WERI-Rb-1 (cell line): ENCODE data around the gene CACNA2D1.

Experiments
- DNase-seq: peaks from one replicate; pipeline ENCODE4 v3.0.0-alpha.2; 2020
- H3K27ac ChIP-seq: fragments of 250-450 bp; sonication (Bioruptor Pico); 2 replicates; pipeline ENCODE4 v1.5.1; 2020; ENCODE audit warnings: mild to moderate bottlenecking, moderate library complexity
- H3K27me3 ChIP-seq: fragments of 250-450 bp; sonication (Bioruptor Pico); 2 replicates; pipeline ENCODE4 v1.5.1; 2021; ENCODE audit warnings: mild to moderate bottlenecking, low read depth, moderate library complexity; ENCODE audit not compliant: insufficient read depth, severe bottlenecking
- H3K36me3 ChIP-seq: fragments of 250-450 bp; sonication (Bioruptor Pico); 2 replicates; pipeline ENCODE4 v1.5.1; 2020; ENCODE audit warnings: mild to moderate bottlenecking, moderate library complexity
- H3K4me3 ChIP-seq: 2 replicates; pipeline ENCODE4 v1.5.1; 2011; ENCODE audit warnings: low read depth, mild to moderate bottlenecking, control low read depth, low read length
- H3K9me3 ChIP-seq: fragments of 250-450 bp; sonication (Bioruptor Pico); 2 replicates; pipeline ENCODE4 v1.5.1; 2021; ENCODE audit warnings: mild to moderate bottlenecking, moderate library complexity; ENCODE audit not compliant: severe bottlenecking
- TF ChIP-seq, protein P1 (sequence below): IDR thresholded peaks from 2 replicates; pipeline ENCODE4 v1.5.1; 2011; ENCODE audit warnings: low read depth, mild to moderate bottlenecking, control low read depth, inconsistent platforms, low read length

Gene CACNA2D1

GRCh38 chr7:82348251-82348650 lies 95.3 kb downstream of the CACNA2D1 start:
- TF ChIP-seq, protein P1, sequence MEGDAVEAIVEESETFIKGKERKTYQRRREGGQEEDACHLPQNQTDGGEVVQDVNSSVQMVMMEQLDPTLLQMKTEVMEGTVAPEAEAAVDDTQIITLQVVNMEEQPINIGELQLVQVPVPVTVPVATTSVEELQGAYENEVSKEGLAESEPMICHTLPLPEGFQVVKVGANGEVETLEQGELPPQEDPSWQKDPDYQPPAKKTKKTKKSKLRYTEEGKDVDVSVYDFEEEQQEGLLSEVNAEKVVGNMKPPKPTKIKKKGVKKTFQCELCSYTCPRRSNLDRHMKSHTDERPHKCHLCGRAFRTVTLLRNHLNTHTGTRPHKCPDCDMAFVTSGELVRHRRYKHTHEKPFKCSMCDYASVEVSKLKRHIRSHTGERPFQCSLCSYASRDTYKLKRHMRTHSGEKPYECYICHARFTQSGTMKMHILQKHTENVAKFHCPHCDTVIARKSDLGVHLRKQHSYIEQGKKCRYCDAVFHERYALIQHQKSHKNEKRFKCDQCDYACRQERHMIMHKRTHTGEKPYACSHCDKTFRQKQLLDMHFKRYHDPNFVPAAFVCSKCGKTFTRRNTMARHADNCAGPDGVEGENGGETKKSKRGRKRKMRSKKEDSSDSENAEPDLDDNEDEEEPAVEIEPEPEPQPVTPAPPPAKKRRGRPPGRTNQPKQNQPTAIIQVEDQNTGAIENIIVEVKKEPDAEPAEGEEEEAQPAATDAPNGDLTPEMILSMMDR: no peak
- no peaks in the 10 kb centered on the region; the same call in 1 of the 2 replicates for H3K36me3 ChIP-seq
- no peaks in the 10 kb centered on the region for H3K27me3 ChIP-seq
- H3K27ac ChIP-seq: peak overlapping the region; percentile 83
- DNase-seq: peak; percentile 8
- H3K9me3 ChIP-seq: no peaks in the 10 kb centered on the region
- peak overlapping the region; percentile 31 for H3K4me3 ChIP-seq

GRCh38 chr7:82347808-82348207 lies 95.8 kb downstream of the CACNA2D1 start:
- DNase-seq: peak; percentile 9
- TF ChIP-seq, protein P1: no peak
- Histone ChIP-seq H3K4me3 (peak overlapping the region; percentile 31), H3K9me3 (no peaks in the 10 kb centered on the region), H3K27me3 (no peaks in the 10 kb centered on the region), H3K36me3 (no peaks in the 10 kb centered on the region; the same call in 1 of the 2 replicates), H3K27ac (peak overlapping the region; percentile 83)

DNA sequence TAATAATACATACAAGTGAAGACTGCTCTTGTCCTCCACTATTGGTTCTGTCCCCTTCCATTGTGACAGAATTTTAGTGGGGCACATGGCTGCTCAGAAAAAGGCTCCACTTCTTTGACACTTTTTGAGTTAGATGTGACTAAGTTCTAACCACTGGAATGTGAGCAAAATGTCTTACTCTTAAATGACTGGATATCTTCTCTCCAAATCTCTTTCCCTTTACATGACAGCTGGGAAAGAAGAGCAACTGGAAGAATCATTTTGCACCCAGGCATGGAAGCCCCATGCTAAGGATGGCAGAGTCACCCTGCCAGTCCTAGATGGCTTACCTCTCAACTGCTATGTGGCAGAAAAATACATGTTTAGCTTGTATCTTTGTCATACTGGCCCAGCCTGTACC lies 97.7 kb downstream of the CACNA2D1 start:
- Histone ChIP-seq H3K36me3 (no peaks in the 10 kb centered on the region; the same call in 1 of the 2 replicates), H3K27ac (0 out of 2 replicates have a peak overlapping the region, but pooled peaks have one; percentile 9), H3K4me3 (no peak overlapping the region), H3K9me3 (no peaks in the 10 kb centered on the region), H3K27me3 (no peaks in the 10 kb centered on the region)
- DNase-seq: no peak
- TF ChIP-seq, protein P1: no peak

GRCh38 chr7:82343716-82344115 lies 99.9 kb downstream of the CACNA2D1 start:
- Histone ChIP-seq H3K27me3 (no peaks in the 10 kb centered on the region), H3K4me3 (no peak overlapping the region), H3K9me3 (no peaks in the 10 kb centered on the region), H3K27ac (no peak overlapping the region), H3K36me3 (no peaks in the 10 kb centered on the region; the same call in 1 of the 2 replicates)
- no peak for DNase-seq
- TF ChIP-seq, protein P1: no peak

GRCh38 chr7:82339958-82340357 lies 103.6 kb downstream of the CACNA2D1 start:
- H3K27me3 ChIP-seq: no peaks in the 10 kb centered on the region
- no peaks in the 10 kb centered on the region for H3K36me3 ChIP-seq
- no peak overlapping the region for H3K27ac ChIP-seq
- H3K4me3 ChIP-seq: no peak overlapping the region
- TF ChIP-seq, protein P1: no peak
- no peak for DNase-seq
- no peaks in the 10 kb centered on the region for H3K9me3 ChIP-seq

- Histone ChIP-seq H3K36me3 (no peaks in the 10 kb centered on the region), H3K9me3 (no peaks in the 10 kb centered on the region), H3K27ac (peak overlapping the region; percentile 69), H3K27me3 (no peaks in the 10 kb centered on the region), H3K4me3 (no peak overlapping the region)
- TF ChIP-seq, protein P1: peak; percentile 38
- peak; percentile 91 for DNase-seq
These were observed 107.7 kb downstream of the CACNA2D1 start for GRCh38 chr7:82335927-82336326.
